Left ventricle myocardium inferior (tissue), 1 donor: ENCODE results near the gene BMPER. TPM values are rescaled to one million over a fixed set of nuclear protein-coding genes. Genes with fewer than 3 reads are reported as not detected.

Source experiments
- DNase-seq: peaks from one replicate; pipeline ENCODE4 v3.0.0-alpha.2; 2020
- H3K27ac ChIP-seq: fragments of 200-600 bp; replicated peaks from 2 replicates; pipeline ENCODE4 v1.8.0; 2021
- H3K27me3 ChIP-seq: fragments of 200-600 bp; 2 replicates; pipeline ENCODE4 v1.8.0; 2021; ENCODE audit warnings: low read depth
- H3K36me3 ChIP-seq: fragments of 200-600 bp; 2 replicates; pipeline ENCODE4 v1.8.0; 2021
- H3K4me1 ChIP-seq: fragments of 200-600 bp; 2 replicates; pipeline ENCODE4 v1.8.0; 2021
- H3K4me3 ChIP-seq: fragments of 200-600 bp; 2 replicates; pipeline ENCODE4 v1.8.0; 2021; ENCODE audit warnings: mild to moderate bottlenecking, moderate library complexity
- H3K9me3 ChIP-seq: fragments of 200-600 bp; replicated peaks from 2 replicates; pipeline ENCODE4 v1.8.0; 2021
- CTCF ChIP-seq: fragments of 200-600 bp; IDR thresholded peaks from 2 replicates; pipeline ENCODE4 v1.8.0; 2021; ENCODE audit warnings: antibody characterized with exemption, mild to moderate bottlenecking, borderline replicate concordance
- intact Hi-C: fragments of 100-400 bp; cut with micrococcal nuclease; formaldehyde crosslinking; loops from one replicate; pipeline ENCODE4 v1.11.0; 2022
- total RNA-seq: library from RNA; stranded (reverse); fragmentation: NEBNext Ultra II Directional; extraction: Animal tissue kit (Norgen Biotek cat#: 25700); gene quantifications from one replicate; pipeline ENCODE4 v1.2.1, GENCODE V29; 2021
- donor health status: DM: no; HTN: yes; CAD: no; lungs with severe emphysema.

BMPER gene
- total RNA-seq, 1 donor from 2014 or later = 2.9 TPM

DNA sequence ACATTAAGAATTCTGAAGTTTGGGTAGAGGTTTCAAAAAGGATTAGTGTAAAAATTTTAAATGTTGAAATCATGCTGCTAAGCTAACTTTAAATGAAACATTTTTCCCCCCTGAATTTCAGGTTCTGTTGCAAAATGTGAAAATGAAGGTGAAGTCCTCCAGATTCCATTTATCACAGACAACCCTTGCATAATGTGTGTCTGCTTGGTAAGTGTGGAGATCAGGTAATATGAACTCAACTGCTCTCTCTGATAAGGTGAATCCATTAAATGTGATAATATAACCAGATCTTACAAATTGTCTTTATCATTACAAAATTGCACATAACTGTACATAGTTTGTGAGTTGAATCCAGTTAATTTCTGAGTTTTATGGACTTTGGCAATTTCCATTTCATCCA is 1.4 kb downstream of the BMPER start:
- H3K27ac ChIP-seq = no peak overlapping the region
- no peak for TF ChIP-seq CTCF
- H3K27me3 ChIP-seq = peaks cover 73% of the 10 kb centered on the region
- no peaks in the 10 kb centered on the region for H3K9me3 ChIP-seq
- H3K4me3 ChIP-seq = no peak overlapping the region
- intact Hi-C loops = no loop called here
- peaks cover 23% of the 10 kb centered on the region for H3K4me1 ChIP-seq
- DNase-seq = no peak
- H3K36me3 ChIP-seq = no peaks in the 10 kb centered on the region

GRCh38 chr7:33907625-33908024 is 2.3 kb downstream of the BMPER start:
- no peak for TF ChIP-seq CTCF
- Histone ChIP-seq H3K36me3 (no peaks in the 10 kb centered on the region), H3K4me1 (peaks cover 23% of the 10 kb centered on the region), H3K27me3 (peaks cover 65% of the 10 kb centered on the region), H3K9me3 (no peaks in the 10 kb centered on the region), H3K27ac (no peak overlapping the region), H3K4me3 (no peak overlapping the region)
- intact Hi-C loops = no loop called here
- no peak for DNase-seq

GRCh38 chr7:33909318-33909717 is 4.0 kb downstream of the BMPER start:
- Histone ChIP-seq H3K4me1 (peaks cover 14% of the 10 kb centered on the region), H3K27ac (no peak overlapping the region), H3K9me3 (no peaks in the 10 kb centered on the region), H3K36me3 (no peaks in the 10 kb centered on the region), H3K4me3 (no peak overlapping the region), H3K27me3 (peaks cover 48% of the 10 kb centered on the region)
- intact Hi-C loops = no loop called here
- no peak for DNase-seq
- no peak for TF ChIP-seq CTCF

DNA sequence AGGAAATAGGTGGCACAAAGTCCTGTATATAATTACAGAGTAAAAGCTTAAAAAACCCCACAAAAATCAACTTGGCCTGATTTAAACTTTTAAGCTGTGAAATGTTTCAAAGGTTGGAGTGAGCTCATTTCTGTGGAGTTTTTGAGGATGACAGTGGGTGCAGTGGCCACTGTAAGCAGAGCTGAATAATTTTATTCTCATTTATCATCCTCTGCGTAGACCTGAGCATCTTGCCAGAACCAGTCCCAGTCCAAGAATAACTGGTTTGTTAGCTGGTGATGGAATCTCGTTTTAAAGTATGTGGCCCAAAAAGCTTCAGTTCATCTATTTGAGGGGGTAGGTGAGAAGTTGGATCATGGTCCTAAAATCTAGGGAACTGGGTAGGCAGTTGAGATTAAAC is 4.4 kb downstream of the BMPER start:
- H3K27me3 ChIP-seq = peaks cover 44% of the 10 kb centered on the region
- no peaks in the 10 kb centered on the region for H3K9me3 ChIP-seq
- no peak for DNase-seq
- H3K27ac ChIP-seq = no peak overlapping the region
- H3K36me3 ChIP-seq = no peaks in the 10 kb centered on the region
- intact Hi-C loops = no loop called here
- H3K4me1 ChIP-seq = peaks cover 10% of the 10 kb centered on the region
- no peak for TF ChIP-seq CTCF
- no peak overlapping the region for H3K4me3 ChIP-seq

DNA sequence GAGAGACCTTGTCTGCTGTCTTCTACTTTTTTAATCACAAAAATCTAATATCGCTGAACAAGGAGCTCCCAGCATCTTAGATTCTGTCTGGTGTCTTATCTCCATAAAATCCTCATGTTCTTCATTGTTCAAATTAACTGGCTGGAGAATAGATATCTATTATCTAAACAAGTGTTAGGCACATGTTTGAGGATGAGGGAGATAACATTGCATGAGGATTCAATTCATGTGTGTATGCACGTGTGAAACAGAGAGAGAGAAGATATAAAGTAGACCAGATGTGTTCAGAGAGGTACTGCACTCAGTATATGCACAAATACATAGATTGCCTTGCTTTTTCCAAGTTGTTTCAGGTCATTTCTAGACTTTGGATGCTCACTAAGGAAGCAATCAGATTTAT is 5.4 kb downstream of the BMPER start:
- Histone ChIP-seq H3K9me3 (no peaks in the 10 kb centered on the region), H3K4me1 (peaks cover under 1% of the 10 kb centered on the region), H3K4me3 (no peak overlapping the region), H3K36me3 (no peaks in the 10 kb centered on the region), H3K27me3 (peaks cover 34% of the 10 kb centered on the region), H3K27ac (no peak overlapping the region)
- DNase-seq = no peak
- intact Hi-C loops = no loop called here
- no peak for TF ChIP-seq CTCF
